Hepatocyte (in vitro differentiated cells): ENCODE measurements around the gene MSI1.

Source experiments
- CTCF ChIP-seq: fragments of 200-600 bp; sonication (generic); IDR thresholded peaks from 2 replicates; pipeline ENCODE4 v1.5.1; 2016; ENCODE audit warnings: antibody characterized with exemption, mild to moderate bottlenecking; ENCODE audit not compliant: poor library complexity
- EZH2phosphoT487 ChIP-seq: fragments of 200-600 bp; sonication (generic); IDR thresholded peaks from one replicate; pipeline ENCODE4 v1.6.1; 2018; ENCODE audit warnings: antibody characterized with exemption, mild to moderate bottlenecking, low read depth, moderate library complexity; ENCODE audit not compliant: unreplicated experiment, severe bottlenecking

DNA sequence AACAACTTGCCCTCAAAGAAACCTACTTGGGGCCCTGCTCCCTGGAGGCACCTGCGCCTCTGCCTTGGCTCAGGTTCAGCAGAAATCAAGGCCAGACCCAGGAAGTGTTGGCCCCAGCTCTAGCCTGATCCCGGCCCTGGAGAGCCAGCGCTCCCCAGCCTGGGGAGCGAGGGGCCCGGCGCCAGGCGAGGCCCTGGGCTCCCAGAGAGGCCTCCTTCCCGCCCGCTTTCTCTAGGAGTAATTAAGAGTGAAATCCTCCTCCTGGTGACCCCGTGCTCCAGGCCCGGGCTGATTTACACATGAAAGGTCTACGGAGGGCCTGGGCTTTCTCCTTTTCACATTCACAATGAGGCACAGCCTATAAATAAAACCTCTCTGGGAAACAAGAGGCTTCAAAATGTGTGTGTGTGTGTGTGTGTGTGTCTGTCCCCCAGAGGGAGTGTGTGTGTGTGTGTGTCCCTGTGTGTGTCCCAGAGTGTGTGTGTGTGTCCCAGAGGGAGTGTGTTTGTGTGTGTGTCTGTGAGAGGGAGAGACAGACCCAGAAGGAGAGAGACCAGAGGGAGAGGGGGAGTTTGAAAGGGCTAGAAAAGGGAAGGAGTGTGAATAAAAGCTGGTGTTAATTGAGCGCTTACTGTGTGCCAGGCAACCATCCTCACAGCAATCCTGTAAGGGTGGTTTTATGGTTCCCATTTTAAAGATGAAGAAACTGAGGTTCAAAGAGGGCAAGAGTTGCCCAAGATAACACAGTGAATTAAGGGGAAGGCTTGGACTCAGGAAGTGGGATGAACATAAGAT lies 45.1 kb upstream of the MSI1 start:
- TF ChIP-seq CTCF, result no peak
- TF ChIP-seq EZH2phosphoT487, result no peak
